GM06990 (cell line): ENCODE data around the gene TGFBR3.

Experiments used
- DNase-seq: peaks from one replicate; pipeline ENCODE4 v3.0.0-alpha.2; 2011; ENCODE audit not compliant: insufficient read length; ENCODE audit errors: extremely low read depth
- H3K27me3 ChIP-seq: replicated peaks from 2 replicates; pipeline ENCODE4 v1.6.0; 2011; ENCODE audit warnings: low read length; ENCODE audit not compliant: control insufficient read depth, insufficient read depth
- H3K36me3 ChIP-seq: 2 replicates; pipeline ENCODE4 v1.5.1; 2011; ENCODE audit warnings: low read length; ENCODE audit not compliant: control insufficient read depth, insufficient read depth
- H3K4me3 ChIP-seq: replicated peaks from 2 replicates; pipeline ENCODE4 v1.5.1; 2011; ENCODE audit warnings: low read depth, mild to moderate bottlenecking, control low read depth, low read length
- TF ChIP-seq, protein P1 (sequence below): IDR thresholded peaks from 2 replicates; pipeline ENCODE4 v1.5.1; 2011; ENCODE audit warnings: low read length, control low read depth, mild to moderate bottlenecking, inconsistent platforms; ENCODE audit not compliant: insufficient read depth, poor library complexity, severe bottlenecking

TGFBR3 gene

GRCh38 chr1:91804546-91805023, 81.4 kb downstream of the TGFBR3 start:
- Histone ChIP-seq H3K4me3 (peak overlapping the region; percentile 47), H3K27me3 (no peaks in the 10 kb centered on the region), H3K36me3 (no peaks in the 10 kb centered on the region)
- TF ChIP-seq, protein P1, sequence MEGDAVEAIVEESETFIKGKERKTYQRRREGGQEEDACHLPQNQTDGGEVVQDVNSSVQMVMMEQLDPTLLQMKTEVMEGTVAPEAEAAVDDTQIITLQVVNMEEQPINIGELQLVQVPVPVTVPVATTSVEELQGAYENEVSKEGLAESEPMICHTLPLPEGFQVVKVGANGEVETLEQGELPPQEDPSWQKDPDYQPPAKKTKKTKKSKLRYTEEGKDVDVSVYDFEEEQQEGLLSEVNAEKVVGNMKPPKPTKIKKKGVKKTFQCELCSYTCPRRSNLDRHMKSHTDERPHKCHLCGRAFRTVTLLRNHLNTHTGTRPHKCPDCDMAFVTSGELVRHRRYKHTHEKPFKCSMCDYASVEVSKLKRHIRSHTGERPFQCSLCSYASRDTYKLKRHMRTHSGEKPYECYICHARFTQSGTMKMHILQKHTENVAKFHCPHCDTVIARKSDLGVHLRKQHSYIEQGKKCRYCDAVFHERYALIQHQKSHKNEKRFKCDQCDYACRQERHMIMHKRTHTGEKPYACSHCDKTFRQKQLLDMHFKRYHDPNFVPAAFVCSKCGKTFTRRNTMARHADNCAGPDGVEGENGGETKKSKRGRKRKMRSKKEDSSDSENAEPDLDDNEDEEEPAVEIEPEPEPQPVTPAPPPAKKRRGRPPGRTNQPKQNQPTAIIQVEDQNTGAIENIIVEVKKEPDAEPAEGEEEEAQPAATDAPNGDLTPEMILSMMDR, result no peak
- no peak for DNase-seq

DNA sequence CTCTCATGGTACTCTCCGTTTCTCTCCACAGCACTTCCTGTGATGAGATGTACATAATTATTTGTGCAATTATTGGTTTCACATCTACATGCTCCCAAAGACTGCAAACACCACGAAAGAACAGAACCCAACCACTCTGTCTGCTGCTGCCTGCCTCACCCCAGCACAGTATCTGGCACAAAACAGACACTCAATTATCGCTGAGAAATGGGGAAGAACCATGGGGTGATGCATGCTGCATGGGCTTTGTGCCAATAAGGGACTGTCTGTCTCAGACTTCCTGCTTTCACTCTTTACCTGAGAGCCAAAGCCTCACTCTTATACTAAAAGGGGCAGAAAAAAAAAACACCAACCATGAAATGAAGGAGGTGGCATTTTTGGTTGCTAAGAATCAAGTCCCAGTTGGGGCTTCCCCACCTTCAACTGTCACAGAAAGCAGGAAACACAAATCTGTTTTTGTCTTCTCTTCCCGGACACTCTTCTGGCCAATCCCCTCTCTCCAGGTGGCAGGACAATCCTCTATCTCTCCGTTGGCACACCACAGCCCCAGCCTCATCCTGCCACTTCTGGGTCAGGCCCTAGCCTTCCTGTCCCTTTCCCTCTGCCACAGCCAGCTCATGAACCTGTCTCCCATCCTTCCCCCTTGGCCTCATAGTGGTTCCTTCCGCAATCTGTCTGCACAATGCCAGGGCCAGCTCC, 82.0 kb downstream of the TGFBR3 start:
- Histone ChIP-seq H3K4me3 (peak overlapping the region; percentile 47), H3K36me3 (no peaks in the 10 kb centered on the region), H3K27me3 (no peaks in the 10 kb centered on the region)
- DNase-seq, result peak; percentile 78
- TF ChIP-seq, protein P1, result no peak

DNA sequence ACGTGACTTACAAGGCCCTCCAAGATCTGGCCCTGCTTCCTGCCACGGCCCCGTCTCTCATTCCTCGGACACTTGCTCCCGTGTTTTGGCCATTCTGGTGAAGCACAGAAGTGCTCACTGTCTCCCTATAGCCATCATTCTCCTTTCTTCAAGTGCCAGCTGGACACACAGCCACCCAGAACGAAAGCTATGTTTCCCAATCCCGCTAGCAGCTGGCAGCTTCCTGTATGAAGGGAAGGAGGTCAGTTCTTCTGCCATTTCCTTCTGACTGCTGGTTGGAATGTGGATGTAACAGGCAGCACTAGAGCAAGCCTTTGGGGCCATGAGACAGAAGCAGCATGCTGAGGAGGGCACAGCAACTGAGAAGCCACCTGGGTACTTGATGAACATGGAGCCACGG, 82.8 kb downstream of the TGFBR3 start:
- Histone ChIP-seq H3K36me3 (no peaks in the 10 kb centered on the region), H3K4me3 (no peak overlapping the region), H3K27me3 (no peaks in the 10 kb centered on the region)
- TF ChIP-seq, protein P1, result no peak
- DNase-seq, result no peak

- TF ChIP-seq, protein P1, result no peak
- no peaks in the 10 kb centered on the region for H3K27me3 ChIP-seq
- H3K4me3 ChIP-seq, result no peak overlapping the region
- DNase-seq, result no peak
- no peaks in the 10 kb centered on the region for H3K36me3 ChIP-seq
These were observed 84.3 kb downstream of the TGFBR3 start for GRCh38 chr1:91801496-91802115.

GRCh38 chr1:91799863-91800262, 86.1 kb downstream of the TGFBR3 start:
- TF ChIP-seq, protein P1, result no peak
- DNase-seq, result no peak
- no peaks in the 10 kb centered on the region for H3K36me3 ChIP-seq
- H3K4me3 ChIP-seq, result no peak overlapping the region
- no peaks in the 10 kb centered on the region for H3K27me3 ChIP-seq
